SU-DHL-6 (cell line): ENCODE data around the gene SCNM1.

Source experiments
- EZH2phosphoT487 ChIP-seq: fragments of 200-600 bp; sonication (generic), shearing (Covaris generic); conservative IDR thresholded peaks from 2 replicates; pipeline ENCODE4 v1.6.1; 2018; ENCODE audit warnings: mild to moderate bottlenecking, antibody characterized with exemption, low read length, moderate library complexity, mixed read lengths
- TF ChIP-seq, protein P1 (sequence below): fragments of 200-600 bp; sonication (generic); IDR thresholded peaks from one replicate; pipeline ENCODE4 v1.5.1; 2017; ENCODE audit warnings: antibody characterized with exemption, mild to moderate bottlenecking, low read length, moderate library complexity; ENCODE audit not compliant: insufficient read depth, poor library complexity, severe bottlenecking

DNA sequence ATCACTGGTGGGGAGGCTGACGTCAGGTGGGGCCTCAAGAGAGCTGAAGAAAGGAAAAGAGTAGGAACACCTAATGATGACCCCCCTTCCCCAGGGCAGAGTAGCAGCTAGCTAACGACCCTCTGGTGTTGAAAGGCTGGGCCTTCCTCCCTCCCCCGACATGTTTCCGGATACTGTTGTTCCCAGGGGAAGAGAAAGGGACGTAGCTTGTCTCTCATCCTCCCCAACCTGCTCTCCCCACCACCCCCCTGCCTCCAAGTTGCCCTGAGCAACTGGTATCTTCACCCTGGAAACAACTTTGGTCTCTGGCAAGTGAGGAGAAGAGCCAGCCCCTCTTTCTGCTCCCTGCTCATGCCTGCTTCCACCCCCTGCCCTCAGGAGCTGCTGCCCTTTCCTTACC, 22.0 kb upstream of the SCNM1 start:
- TF ChIP-seq, protein P1, sequence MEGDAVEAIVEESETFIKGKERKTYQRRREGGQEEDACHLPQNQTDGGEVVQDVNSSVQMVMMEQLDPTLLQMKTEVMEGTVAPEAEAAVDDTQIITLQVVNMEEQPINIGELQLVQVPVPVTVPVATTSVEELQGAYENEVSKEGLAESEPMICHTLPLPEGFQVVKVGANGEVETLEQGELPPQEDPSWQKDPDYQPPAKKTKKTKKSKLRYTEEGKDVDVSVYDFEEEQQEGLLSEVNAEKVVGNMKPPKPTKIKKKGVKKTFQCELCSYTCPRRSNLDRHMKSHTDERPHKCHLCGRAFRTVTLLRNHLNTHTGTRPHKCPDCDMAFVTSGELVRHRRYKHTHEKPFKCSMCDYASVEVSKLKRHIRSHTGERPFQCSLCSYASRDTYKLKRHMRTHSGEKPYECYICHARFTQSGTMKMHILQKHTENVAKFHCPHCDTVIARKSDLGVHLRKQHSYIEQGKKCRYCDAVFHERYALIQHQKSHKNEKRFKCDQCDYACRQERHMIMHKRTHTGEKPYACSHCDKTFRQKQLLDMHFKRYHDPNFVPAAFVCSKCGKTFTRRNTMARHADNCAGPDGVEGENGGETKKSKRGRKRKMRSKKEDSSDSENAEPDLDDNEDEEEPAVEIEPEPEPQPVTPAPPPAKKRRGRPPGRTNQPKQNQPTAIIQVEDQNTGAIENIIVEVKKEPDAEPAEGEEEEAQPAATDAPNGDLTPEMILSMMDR, result no peak
- no peak for TF ChIP-seq EZH2phosphoT487
